B cell (primary cell): ENCODE results near the gene CATSPERD.

Experiments
- EZH2 ChIP-seq: IDR thresholded peaks from 2 replicates; pipeline ENCODE4 v1.6.1; 2012; ENCODE audit warnings: borderline replicate concordance, low read depth, mild to moderate bottlenecking, moderate library complexity, low read length; ENCODE audit not compliant: insufficient read depth, poor library complexity, severe bottlenecking
- TF ChIP-seq, protein P1 (sequence below): fragments of 200-600 bp; IDR thresholded peaks from one replicate; pipeline ENCODE4 v1.8.0; 2022; ENCODE audit warnings: antibody characterized with exemption, mild to moderate bottlenecking

DNA sequence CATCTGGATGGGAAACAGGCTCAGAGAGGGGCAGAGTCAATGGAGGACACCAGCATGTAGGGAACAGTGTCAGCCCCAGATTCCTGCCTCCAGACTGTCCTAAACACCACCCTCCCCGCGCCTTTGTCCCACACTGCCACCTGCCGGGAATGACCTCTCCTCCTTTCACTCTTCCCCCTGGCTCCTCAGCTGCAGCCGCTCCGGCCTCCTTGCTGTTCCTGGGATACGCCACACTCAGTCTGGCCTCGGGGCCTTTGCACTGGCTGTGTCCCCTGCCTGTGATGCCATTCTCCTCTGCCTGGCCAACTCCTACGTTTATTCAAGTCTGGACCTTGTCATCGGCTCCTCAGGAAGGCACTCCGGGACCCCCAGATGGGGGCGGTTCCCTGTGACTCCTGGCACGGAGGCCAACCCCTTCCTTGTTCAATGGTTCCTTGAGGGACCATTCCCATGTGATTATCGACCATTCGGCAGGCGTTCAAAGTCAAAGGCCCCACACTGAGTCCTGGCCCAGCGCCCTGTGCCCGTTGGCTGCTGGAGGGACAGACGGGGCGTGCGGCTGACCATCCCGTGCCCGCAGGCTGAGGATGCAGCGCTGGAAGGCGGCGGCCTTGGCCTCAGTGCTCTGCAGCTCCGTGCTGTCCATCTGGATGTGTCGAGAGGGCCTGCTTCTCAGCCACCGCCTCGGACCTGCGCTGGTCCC lies 103.3 kb downstream of the CATSPERD start:
- TF ChIP-seq, protein P1, sequence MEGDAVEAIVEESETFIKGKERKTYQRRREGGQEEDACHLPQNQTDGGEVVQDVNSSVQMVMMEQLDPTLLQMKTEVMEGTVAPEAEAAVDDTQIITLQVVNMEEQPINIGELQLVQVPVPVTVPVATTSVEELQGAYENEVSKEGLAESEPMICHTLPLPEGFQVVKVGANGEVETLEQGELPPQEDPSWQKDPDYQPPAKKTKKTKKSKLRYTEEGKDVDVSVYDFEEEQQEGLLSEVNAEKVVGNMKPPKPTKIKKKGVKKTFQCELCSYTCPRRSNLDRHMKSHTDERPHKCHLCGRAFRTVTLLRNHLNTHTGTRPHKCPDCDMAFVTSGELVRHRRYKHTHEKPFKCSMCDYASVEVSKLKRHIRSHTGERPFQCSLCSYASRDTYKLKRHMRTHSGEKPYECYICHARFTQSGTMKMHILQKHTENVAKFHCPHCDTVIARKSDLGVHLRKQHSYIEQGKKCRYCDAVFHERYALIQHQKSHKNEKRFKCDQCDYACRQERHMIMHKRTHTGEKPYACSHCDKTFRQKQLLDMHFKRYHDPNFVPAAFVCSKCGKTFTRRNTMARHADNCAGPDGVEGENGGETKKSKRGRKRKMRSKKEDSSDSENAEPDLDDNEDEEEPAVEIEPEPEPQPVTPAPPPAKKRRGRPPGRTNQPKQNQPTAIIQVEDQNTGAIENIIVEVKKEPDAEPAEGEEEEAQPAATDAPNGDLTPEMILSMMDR: no peak
- TF ChIP-seq EZH2: no peak
